Right lobe of liver (tissue), 4 donors: ENCODE results near the gene FRMD4A.

Source experiments
- CTCF ChIP-seq, 4 donors: fragments of 200-600 bp in 3 of 4; fragments of 450-650 bp in 1 of 4; IDR thresholded peaks; one replicate each; pipeline versions ENCODE4 v1.5.1 to v1.8.0; 2016 to 2022; ENCODE audit warnings: antibody characterized with exemption in 4 of 4, mild to moderate bottlenecking in 2 of 4
- POLR2A ChIP-seq: fragments of 450-650 bp; IDR thresholded peaks from one replicate; pipeline ENCODE4 v1.6.1; 2017; ENCODE audit warnings: antibody characterized with exemption, mild to moderate bottlenecking
- donor health status: DM: no; HTN: no; CAD: no.
- donor health status: DM: no; HTN: no; CAD: no.
- donor health status: DM: no; HTN: yes; CAD: no.

GRCh38 chr10:13701157-13701919, 629.4 kb downstream of the FRMD4A start:
- no peak for TF ChIP-seq CTCF (IDR thresholded peaks at IDR 0.05)
- TF ChIP-seq POLR2A, result no peak
